GM18909 (cell line): ENCODE measurements around the gene ALK.

Experiments used
- ATAC-seq: cut with Tn5 transposase; IDR thresholded peaks from one replicate; pipeline ENCODE4 v1.9.1; 2021; ENCODE audit warnings: mild to moderate bottlenecking; ENCODE audit not compliant: unreplicated experiment, poor library complexity

Gene ALK

DNA sequence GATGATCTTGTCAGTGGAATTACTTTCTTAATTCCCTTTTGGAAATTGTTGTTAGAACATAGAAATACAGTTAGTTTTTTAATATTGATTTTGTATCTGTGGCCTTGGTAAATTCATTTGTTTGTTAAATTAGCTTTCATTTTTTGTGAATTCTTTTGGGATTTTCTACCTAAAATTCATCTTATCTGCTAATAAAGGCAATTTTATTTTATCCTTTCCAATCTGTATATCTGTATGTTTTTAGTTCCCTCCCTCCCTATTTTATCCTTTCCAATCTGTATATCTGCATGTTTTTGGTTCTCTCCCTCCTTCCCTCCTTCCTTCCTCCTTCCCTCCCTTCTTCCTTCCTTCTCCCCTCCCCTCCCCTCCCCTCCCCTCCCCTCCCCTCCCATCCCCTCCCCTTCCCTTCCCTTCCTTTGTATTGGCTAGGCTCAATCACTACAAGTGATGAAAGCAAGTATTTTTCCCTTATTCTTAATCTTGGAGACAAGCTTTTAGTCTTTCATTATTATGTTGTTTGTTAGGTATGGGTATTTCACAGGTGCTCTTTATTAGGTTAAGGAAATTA is 244.4 kb downstream of the ALK start:
- no peak for ATAC-seq

GRCh38 chr2:29664578-29664977 is 256.8 kb downstream of the ALK start:
- no peak for ATAC-seq

DNA sequence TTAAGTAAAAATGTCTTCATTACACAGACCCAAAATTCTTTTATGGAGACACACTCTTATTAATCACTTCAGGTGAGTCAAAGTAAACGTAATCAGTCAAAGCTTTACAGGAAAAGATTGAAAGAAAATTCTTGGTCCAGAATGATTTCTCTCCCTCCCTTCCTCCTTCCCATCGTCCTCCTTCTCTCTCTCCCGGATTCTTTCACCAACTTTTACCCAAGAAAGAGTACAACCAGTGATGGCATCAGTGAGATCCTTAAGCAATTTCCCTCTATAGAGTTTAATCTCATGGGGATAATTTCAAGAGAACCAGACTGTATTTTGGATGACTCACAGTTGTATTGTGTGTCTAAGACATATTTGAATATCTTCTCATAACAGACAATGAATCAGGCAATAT is 258.1 kb downstream of the ALK start:
- ATAC-seq = no peak

GRCh38 chr2:29662861-29663260 is 258.5 kb downstream of the ALK start:
- ATAC-seq = no peak

GRCh38 chr2:29660201-29660600 is 261.2 kb downstream of the ALK start:
- ATAC-seq = no peak

DNA sequence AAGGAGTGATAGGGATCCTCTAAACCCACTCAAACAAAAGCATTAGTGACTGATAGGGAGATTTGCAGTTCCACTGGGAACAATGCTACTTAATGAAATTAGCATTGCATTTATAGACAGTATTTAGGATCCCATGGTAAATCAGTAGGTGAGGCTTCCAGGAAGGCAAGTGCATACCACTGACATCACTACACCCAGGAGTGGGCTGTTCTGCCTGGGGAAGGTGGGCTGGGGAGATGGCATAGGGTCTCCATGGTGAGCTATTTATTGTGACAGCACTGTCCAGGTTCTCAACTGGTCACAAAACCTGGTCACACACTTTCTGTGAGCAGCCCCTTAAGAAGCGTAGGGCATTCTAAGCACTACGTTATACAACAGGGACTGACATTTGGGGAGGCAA is 262.2 kb downstream of the ALK start:
- ATAC-seq = no peak

DNA sequence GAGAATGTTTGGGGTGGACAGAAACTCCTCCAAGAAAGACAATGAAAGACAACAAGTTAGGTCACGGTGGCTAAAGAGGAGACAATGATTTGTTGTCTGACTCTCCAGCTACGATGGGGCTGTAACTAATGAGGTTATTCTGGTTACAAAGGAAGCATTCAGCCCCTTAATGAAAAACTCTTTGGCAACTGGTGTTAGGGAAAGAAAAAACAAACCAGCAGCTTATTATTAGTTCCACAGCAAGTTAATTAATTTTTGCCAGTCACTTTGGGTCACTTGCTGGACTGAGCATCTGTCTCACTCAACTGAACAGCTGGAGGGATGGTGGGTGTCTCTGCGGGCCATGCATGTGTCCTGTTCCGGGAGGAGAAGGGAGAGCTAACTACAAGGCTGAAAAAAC is 263.7 kb downstream of the ALK start:
- no peak for ATAC-seq

- no peak for ATAC-seq
These were observed 265.8 kb downstream of the ALK start for GRCh38 chr2:29655391-29656086.

- ATAC-seq = no peak
These were observed 270.7 kb downstream of the ALK start for GRCh38 chr2:29650631-29651097.

GRCh38 chr2:29644949-29645348 is 276.4 kb downstream of the ALK start:
- ATAC-seq = no peak

DNA sequence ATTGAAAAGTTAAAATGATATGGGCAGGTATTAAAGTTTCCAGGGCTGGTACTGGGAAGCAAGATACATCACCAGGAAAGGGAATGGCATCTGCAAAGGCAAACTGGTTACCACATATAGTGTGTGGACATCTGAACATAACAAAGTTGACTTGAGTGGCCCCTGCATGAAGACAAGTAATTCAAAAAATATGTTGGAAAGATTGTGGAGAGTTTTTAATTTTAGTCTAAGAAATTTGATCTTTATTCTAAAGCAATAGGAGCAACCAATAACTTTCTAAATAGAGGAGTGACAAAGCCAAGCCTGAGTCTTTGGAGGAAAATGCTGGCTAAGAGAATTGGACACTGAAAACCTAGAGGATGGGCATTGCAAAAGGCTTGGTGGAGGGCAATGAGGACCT is 278.2 kb downstream of the ALK start:
- ATAC-seq = no peak

GRCh38 chr2:29640360-29640759 is 281.0 kb downstream of the ALK start:
- ATAC-seq = no peak

DNA sequence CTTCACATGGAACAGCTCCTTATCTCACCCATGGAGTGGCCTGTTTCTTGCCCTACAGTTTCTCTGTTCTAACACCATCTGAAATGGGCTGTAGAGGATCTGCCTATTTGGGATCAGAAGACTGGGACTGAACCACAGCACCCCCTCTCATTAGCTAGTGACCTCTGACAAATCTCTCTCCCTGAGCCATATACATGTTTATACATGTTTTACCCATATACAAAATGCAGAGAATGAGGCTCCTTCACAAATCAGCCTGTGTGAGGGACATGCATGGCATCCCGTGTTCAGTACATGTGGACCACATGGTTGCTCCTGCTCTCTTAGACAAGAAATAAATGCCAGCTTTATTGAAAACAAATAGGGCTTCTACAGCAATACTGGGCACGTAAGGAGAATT is 282.7 kb downstream of the ALK start:
- no peak for ATAC-seq

DNA sequence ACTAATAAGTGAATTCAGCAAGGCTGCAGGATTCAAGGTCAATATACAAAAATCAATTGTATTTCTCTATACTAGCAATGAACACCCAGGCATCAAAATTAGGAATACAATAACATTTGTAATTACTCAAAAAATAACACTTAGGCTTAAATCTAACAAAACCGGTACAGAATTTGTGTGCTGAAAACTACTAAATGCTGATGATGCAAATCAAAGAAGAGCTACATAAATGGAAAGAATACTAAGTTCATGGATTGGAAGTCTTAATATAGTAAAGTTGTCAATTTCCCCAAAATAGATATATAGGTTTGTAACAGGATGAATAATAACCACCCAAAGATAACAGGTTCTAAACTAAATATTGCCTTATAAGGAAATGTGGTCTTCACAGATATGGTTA is 286.5 kb downstream of the ALK start:
- no peak for ATAC-seq

DNA sequence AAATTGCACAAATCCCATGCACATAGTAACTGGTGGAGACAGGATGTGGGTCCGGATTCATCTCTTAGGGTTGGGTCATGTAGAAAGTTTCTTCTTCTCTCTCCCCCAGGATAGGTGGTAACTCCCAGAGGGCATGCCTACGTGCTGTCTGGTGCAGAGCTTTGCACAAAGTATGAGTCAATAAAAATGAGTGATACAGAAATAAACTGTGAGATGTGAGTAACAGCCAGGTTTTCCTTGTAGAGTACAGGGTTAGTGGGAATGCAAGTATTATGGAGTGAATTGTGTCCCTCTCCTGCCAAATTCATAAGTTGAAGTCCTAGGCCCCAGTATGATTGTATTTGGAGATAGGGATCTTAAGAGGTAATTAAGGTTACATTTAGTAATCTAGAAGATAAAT is 289.4 kb downstream of the ALK start:
- ATAC-seq = no peak

DNA sequence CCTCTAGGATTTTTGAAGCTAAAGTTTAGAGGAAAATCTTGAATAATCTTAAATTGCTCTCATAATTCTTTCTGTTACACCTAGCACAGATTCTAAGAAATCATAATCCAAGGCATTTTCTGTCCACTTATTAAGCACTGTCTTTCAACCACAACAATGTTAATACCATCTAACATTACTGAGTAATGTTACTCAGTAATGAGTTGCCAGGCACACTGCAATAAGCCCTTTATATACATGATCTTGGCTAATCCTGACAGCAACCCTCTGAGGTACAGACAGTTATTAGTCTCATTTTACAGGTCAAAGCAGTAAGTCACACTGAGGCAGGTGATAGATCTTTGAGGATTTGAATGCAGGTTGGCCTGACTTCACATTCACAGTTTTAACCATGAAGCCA is 291.9 kb downstream of the ALK start:
- no peak for ATAC-seq

- ATAC-seq = no peak
These were observed 292.5 kb downstream of the ALK start for GRCh38 chr2:29628862-29629261.

- ATAC-seq = no peak
These were observed 293.2 kb downstream of the ALK start for GRCh38 chr2:29628108-29628745.

- no peak for ATAC-seq
These were observed 294.1 kb downstream of the ALK start for GRCh38 chr2:29627279-29627711.

GRCh38 chr2:29620890-29621289 is 300.5 kb downstream of the ALK start:
- no peak for ATAC-seq

DNA sequence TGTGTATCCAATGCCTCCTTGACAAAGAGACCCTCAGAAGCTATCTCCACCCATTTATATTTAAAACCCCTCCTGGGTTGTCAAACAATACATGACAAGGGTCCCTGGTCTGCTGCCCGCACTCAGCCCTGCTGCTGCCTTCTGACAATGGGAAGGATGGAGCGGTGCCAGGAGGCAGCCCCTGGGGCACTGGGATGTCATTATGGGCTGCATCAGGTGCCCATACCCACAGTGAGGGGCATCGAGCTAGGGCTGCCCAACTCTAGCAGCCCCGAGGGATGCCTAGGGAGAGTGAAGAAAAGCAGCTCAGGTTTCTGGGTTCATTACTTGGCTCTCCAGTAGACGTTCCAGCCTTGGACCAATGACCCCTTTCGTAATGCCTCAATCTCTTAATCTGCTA is 301.7 kb downstream of the ALK start:
- no peak for ATAC-seq

DNA sequence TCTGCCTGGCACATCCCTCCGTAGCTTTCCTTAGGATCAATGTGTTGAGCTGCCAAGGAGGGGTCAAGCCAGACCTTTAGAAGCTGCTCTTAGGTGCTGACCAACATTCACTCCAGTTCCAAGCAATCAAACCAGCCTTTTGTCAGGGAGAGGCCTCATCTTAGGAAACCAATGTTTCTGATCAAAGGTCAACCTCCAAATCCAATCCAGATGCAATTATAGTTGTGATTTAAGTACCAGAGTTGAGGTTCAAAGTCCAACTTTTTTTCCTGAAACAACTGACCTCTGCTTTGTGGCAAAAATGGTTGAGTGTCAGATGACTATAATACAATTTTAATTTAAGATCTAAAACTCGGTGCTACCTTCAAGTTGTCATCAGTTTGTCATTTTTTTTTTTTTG is 303.4 kb downstream of the ALK start:
- ATAC-seq = no peak
